ENCODE measurements around the gene BLACAT1. TPM values are rescaled to one million over a fixed set of nuclear protein-coding genes. Genes with fewer than 3 reads are reported as not detected.

BLACAT1 gene
- total and polyA plus RNA-seq, 7 donors: 0.36 to 0.51 TPM; not detected in 5

- 72 to 80% methylated on average over 9 of the region's 9 CpGs for WGBS, 2 donors
- intact Hi-C loops (cut with DNase I): no loop called here
Measured at GRCh38 chr1:205446828-205447227, 9.0 kb downstream of the BLACAT1 start.

GRCh38 chr1:205445646-205445935, 10.3 kb downstream of the BLACAT1 start:
- WGBS, 2 donors: 89 to 90% methylated on average over 5 of the region's 5 CpGs

More at GRCh38 chr1:205446828-205447227, 9.0 kb downstream of the BLACAT1 start:
- Histone ChIP-seq H3K4me1 (peaks cover 0 to 22% (median 12%) of the 10 kb centered on the region in 4 donors), H3K27me3 (peaks cover 0 to 24% (median 19%) of the 10 kb centered on the region in 3 donors), H3K27ac (no peak overlapping the region), H3K9me3 (no peaks in the 10 kb centered on the region), H3K36me3 (no peaks in the 10 kb centered on the region), H3K4me3 (no peak overlapping the region)
- DNase-seq: no peak
- TF ChIP-seq EP300 (IDR thresholded peaks at IDR 0.05) (no peak), CTCF (IDR thresholded peaks at IDR 0.05) (no peak), POLR2AphosphoS5 (IDR thresholded peaks at IDR 0.05) (no peak), POLR2A (IDR thresholded peaks at IDR 0.05) (no peak)

GRCh38 chr1:205444931-205445645, 10.8 kb downstream of the BLACAT1 start:
- Histone ChIP-seq H3K9me3 (no peaks in the 10 kb centered on the region), H3K4me1 (peaks cover 0 to 20% (median 14%) of the 10 kb centered on the region in 4 donors), H3K27ac (peak overlapping the region; percentile 54 to 73 (median 69)), H3K36me3 (no peaks in the 10 kb centered on the region), H3K4me3 (peak overlapping the region; percentile 35 to 56 (median 47)), H3K27me3 (peaks cover 0 to 7% (median 6%) of the 10 kb centered on the region in 3 donors)
- DNase-seq: peak; percentile 93
- WGBS, 2 donors: 47 to 72% methylated on average over 18 of the region's 18 CpGs
- TF ChIP-seq CTCF (IDR thresholded peaks at IDR 0.05) (no peak), EP300 (IDR thresholded peaks at IDR 0.05) (no peak), POLR2AphosphoS5 (IDR thresholded peaks at IDR 0.05) (peak in 3 of 4 donors; percentile 29 to 47 (median 33)), POLR2A (IDR thresholded peaks at IDR 0.05) (no peak)
- intact Hi-C loops (cut with DNase I): loop anchor here (5.0 kb wide), 1 partner anchor 42 kb away; no protein-coding TSS in a partner anchor

More at GRCh38 chr1:205445646-205445935, 10.3 kb downstream of the BLACAT1 start:
- DNase-seq: no peak
- peaks cover 0 to 22% (median 15%) of the 10 kb centered on the region in 4 donors for H3K4me1 ChIP-seq
- H3K4me3 ChIP-seq: peak overlapping the region in 1 of 4 donors; percentile 56
- H3K9me3 ChIP-seq: no peaks in the 10 kb centered on the region
- H3K36me3 ChIP-seq: no peaks in the 10 kb centered on the region
- H3K27ac ChIP-seq: peak overlapping the region; percentile 46 to 73 (median 62)
- intact Hi-C loops (cut with DNase I): no loop called here
- peaks cover 0 to 12% (median 8%) of the 10 kb centered on the region in 3 donors for H3K27me3 ChIP-seq
- TF ChIP-seq CTCF (IDR thresholded peaks at IDR 0.05): no peak
- no peak for TF ChIP-seq EP300 (IDR thresholded peaks at IDR 0.05)
- no peak for TF ChIP-seq POLR2AphosphoS5 (IDR thresholded peaks at IDR 0.05)
- TF ChIP-seq POLR2A (IDR thresholded peaks at IDR 0.05): no peak

- DNase-seq: no peak
- TF ChIP-seq CTCF (IDR thresholded peaks at IDR 0.05): peak in 1 of 4 experiments; percentile 13
- TF ChIP-seq POLR2AphosphoS5 (IDR thresholded peaks at IDR 0.05): no peak
- H3K27ac ChIP-seq: peak overlapping the region; percentile 54 to 73 (median 69)
- 71 to 86% methylated on average over 10 of the region's 10 CpGs for WGBS, 2 donors
- intact Hi-C loops (cut with DNase I): loop anchor here (5.0 kb wide), 1 partner anchor 43 kb away; no protein-coding TSS in a partner anchor
- peaks cover 0 to under 1% (median 0%) of the 10 kb centered on the region in 3 donors for H3K27me3 ChIP-seq
- H3K9me3 ChIP-seq: no peaks in the 10 kb centered on the region
- no peaks in the 10 kb centered on the region for H3K36me3 ChIP-seq
- peak overlapping the region; percentile 35 to 56 (median 47) for H3K4me3 ChIP-seq
- peaks cover 0 to 21% (median 12%) of the 10 kb centered on the region in 4 donors for H3K4me1 ChIP-seq
Measured at GRCh38 chr1:205444300-205444930, 11.4 kb downstream of the BLACAT1 start.
